SK-N-SH (cell line): ENCODE results near the gene LHFPL4. TPM values are rescaled to one million over a fixed set of nuclear protein-coding genes. Genes with fewer than 3 reads are reported as not detected.

ENCODE experiments used
- CTCF ChIA-PET: fragments of 300-600, 350-600 bp; formaldehyde crosslinking; extraction: SDS; loops from one replicate; lab custom pipeline; 2021; lab: Yijun Ruan, JAX
- POLR2A ChIA-PET: fragments of 350-600 bp; sonication (Branson Sonifier 250); formaldehyde crosslinking; extraction: SDS; loops from one replicate; lab custom pipeline; 2020; ENCODE audit warnings: antibody characterized with exemption, inconsistent platforms; lab: Yijun Ruan, JAX
- DNase-seq: peaks from one replicate; pipeline ENCODE4 v3.0.0; 2012
- H2AFZ ChIP-seq: fragments of 200-600 bp; sonication (generic); 2 replicates; pipeline ENCODE4 v1.8.1; 2016; ENCODE audit warnings: antibody characterized with exemption, mild to moderate bottlenecking, low read depth
- H3F3A ChIP-seq: fragments of 200-600 bp; sonication (generic); replicated peaks from 2 replicates; pipeline ENCODE3; 2016; ENCODE audit warnings: antibody characterized with exemption, mild to moderate bottlenecking; ENCODE audit not compliant: insufficient read depth
- H3K27ac ChIP-seq, 2 experiments: fragments of 200-500 bp in 1 of 2; fragments of 200-600 bp in 1 of 2; sonication (Bioruptor generic) in 1 of 2; sonication (generic), shearing (Covaris generic) in 1 of 2; 2 replicates each; pipeline versions ENCODE4 v1.5.1 to v1.6.1; 2014 to 2016; ENCODE audit warnings: low read depth in 2 of 2, inconsistent platforms in 1 of 2, low read length in 1 of 2, mild to moderate bottlenecking in 1 of 2, mixed read lengths in 1 of 2
- H3K27me3 ChIP-seq: fragments of 200-600 bp; sonication (generic), shearing (Covaris generic); 2 replicates; pipeline ENCODE4 v1.6.1; 2016; ENCODE audit warnings: mixed run types; ENCODE audit not compliant: insufficient read depth
- H3K36me3 ChIP-seq, 2 experiments: fragments of 200-500 bp in 1 of 2; fragments of 200-600 bp in 1 of 2; sonication (Bioruptor generic) in 1 of 2; sonication (generic) in 1 of 2; replicated peaks in 1 of 2; 2 replicates each; pipeline versions ENCODE3 to v1.5.1; 2014 to 2016; ENCODE audit warnings: low read length in 1 of 2, mild to moderate bottlenecking in 1 of 2; ENCODE audit not compliant: insufficient read depth in 2 of 2, control insufficient read depth in 1 of 2
- H3K4me1 ChIP-seq, 2 experiments: fragments of 200-500 bp in 1 of 2; fragments of 200-600 bp in 1 of 2; sonication (Bioruptor generic) in 1 of 2; sonication (generic), shearing (Covaris generic) in 1 of 2; 2 replicates each; pipeline versions ENCODE4 v1.5.1 to v1.6.1; 2014 to 2016; ENCODE audit warnings: low read depth in 1 of 2, low read length in 1 of 2, mixed run types in 1 of 2; ENCODE audit not compliant: insufficient read depth in 2 of 2, control insufficient read depth in 1 of 2
- H3K4me2 ChIP-seq: fragments of 200-600 bp; sonication (generic), shearing (Covaris generic); 2 replicates; pipeline ENCODE4 v1.6.1; 2017; ENCODE audit warnings: mixed run types
- H3K4me3 ChIP-seq, 2 experiments: fragments of 200-500 bp in 1 of 2; fragments of 200-600 bp in 1 of 2; sonication (Bioruptor generic) in 1 of 2; sonication (generic), shearing (Covaris generic) in 1 of 2; 2 replicates each; pipeline versions ENCODE4 v1.5.1 to v1.8.1; 2014 to 2016; ENCODE audit warnings: low read depth in 2 of 2, inconsistent platforms in 1 of 2, low read length in 1 of 2, mild to moderate bottlenecking in 1 of 2, mixed read lengths in 1 of 2, moderate library complexity in 1 of 2
- H3K79me2 ChIP-seq: fragments of 200-600 bp; sonication (generic); 2 replicates; pipeline ENCODE4 v1.8.1; 2017; ENCODE audit warnings: mild to moderate bottlenecking; ENCODE audit not compliant: insufficient read depth
- H3K9ac ChIP-seq: fragments of 200-600 bp; sonication (generic); 2 replicates; pipeline ENCODE4 v1.6.1; 2017; ENCODE audit warnings: mixed run types
- H3K9me2 ChIP-seq: fragments of 200-600 bp; sonication (generic); 2 replicates; pipeline ENCODE4 v1.6.1; 2017; ENCODE audit warnings: mixed run types
- H3K9me3 ChIP-seq: fragments of 200-600 bp; sonication (generic); 2 replicates; pipeline ENCODE4 v1.6.1; 2017; ENCODE audit warnings: mixed run types, mild to moderate bottlenecking, moderate library complexity
- H4K20me1 ChIP-seq: fragments of 200-600 bp; sonication (generic); 2 replicates; pipeline ENCODE4 v1.6.1; 2017; ENCODE audit warnings: mild to moderate bottlenecking, mixed run types; ENCODE audit not compliant: insufficient read depth
- CTCF ChIP-seq: fragments of 200-600 bp; sonication (generic); IDR thresholded peaks from 2 replicates; pipeline ENCODE4 v1.6.1; 2017; ENCODE audit warnings: antibody characterized with exemption, mild to moderate bottlenecking, moderate library complexity
- EZH2phosphoT487 ChIP-seq: fragments of 200-600 bp; sonication (generic); IDR thresholded peaks from 2 replicates; pipeline ENCODE4 v1.6.1; 2017; ENCODE audit warnings: low read depth, mixed run types, mild to moderate bottlenecking, antibody characterized with exemption, moderate library complexity, borderline replicate concordance
- FOXJ3 ChIP-seq: sonication (generic); formaldehyde crosslinking; IDR thresholded peaks from 2 replicates; pipeline ENCODE4 v1.5.1; 2020; ENCODE audit warnings: mild to moderate bottlenecking, missing genetic modification reagents
- JUND ChIP-seq: IDR thresholded peaks from 2 replicates; pipeline ENCODE4 v1.4.0; 2012
- MAX ChIP-seq: IDR thresholded peaks from 2 replicates; pipeline ENCODE4 v1.4.0; 2012; ENCODE audit warnings: low read depth
- MEF2A ChIP-seq: IDR thresholded peaks from 2 replicates; pipeline ENCODE4 v1.4.0; 2012; ENCODE audit warnings: low read depth, borderline replicate concordance
- NFIC ChIP-seq: IDR thresholded peaks from 2 replicates; pipeline ENCODE4 v1.4.0; 2012; ENCODE audit warnings: borderline replicate concordance
- PBX3 ChIP-seq: IDR thresholded peaks from 2 replicates; pipeline ENCODE4; 2012
- POLR2AphosphoS5 ChIP-seq: IDR thresholded peaks from 2 replicates; pipeline ENCODE4 v1.6.1; 2012; ENCODE audit warnings: low read depth, low read length
- RAD21 ChIP-seq: IDR thresholded peaks from 2 replicates; pipeline ENCODE4 v1.6.1; 2012; ENCODE audit warnings: mild to moderate bottlenecking, low read length
- RXRA ChIP-seq: IDR thresholded peaks from 2 replicates; pipeline ENCODE4 v1.4.0; 2012; ENCODE audit warnings: low read depth, mild to moderate bottlenecking, borderline replicate concordance
- SIN3A ChIP-seq: IDR thresholded peaks from 2 replicates; pipeline ENCODE4 v1.6.1; 2012; ENCODE audit warnings: low read depth, mild to moderate bottlenecking, low read length, moderate library complexity, borderline replicate concordance
- SMC3 ChIP-seq: IDR thresholded peaks from 2 replicates; pipeline ENCODE4 v1.6.1; 2012; ENCODE audit warnings: low read depth, low read length, improper control_type of control experiment
- TCF12 ChIP-seq: IDR thresholded peaks from 2 replicates; pipeline ENCODE4 v1.4.0; 2012
- TEAD4 ChIP-seq: IDR thresholded peaks from 2 replicates; pipeline ENCODE4 v1.4.0; 2012; ENCODE audit warnings: mild to moderate bottlenecking, borderline replicate concordance; ENCODE audit not compliant: insufficient read depth
- WGBS: methylation state at CpG from one replicate; pipeline ENCODE4 v1.1.6; 2017; ENCODE audit warnings: low lambda C conversion rate; 5-methylcytosine and 5-hydroxymethylcytosine counted together
- polyA plus RNA-seq, 3 experiments: library from polyadenylated mRNA; depleted of rRNA; stranded (reverse); fragments of >200 nt; gene quantifications; 2 replicates each; pipeline ENCODE4 v1.2.3, GENCODE V29; 2012

Gene LHFPL4
- polyA plus RNA-seq, 1 of the 3 experiments (the other 2 are of a cell fraction): 0.39 TPM

- H3K9me2 ChIP-seq: no peaks in the 10 kb centered on the region
- no peak overlapping the region for H2AFZ ChIP-seq
- no peak for TF ChIP-seq RXRA
- TF ChIP-seq TEAD4: no peak
- TF ChIP-seq MAX: no peak
- no peak for TF ChIP-seq SMC3
- TF ChIP-seq TCF12: no peak
- no peak for TF ChIP-seq EZH2phosphoT487
- TF ChIP-seq POLR2AphosphoS5: no peak
- no peak for TF ChIP-seq MEF2A
- POLR2A ChIA-PET: no interaction called here
- 93% methylated on average over 4 of the region's 5 CpGs for WGBS
- H3K79me2 ChIP-seq: peaks cover 19% of the 10 kb centered on the region; the same call in 1 of the 2 replicates
- H3K4me3 ChIP-seq: no peak overlapping the region
- DNase-seq: no peak
- CTCF ChIA-PET: no interaction called here
- H3K36me3 ChIP-seq: peaks cover 80 to 87% of the 10 kb centered on the region in 2 experiments
- H3F3A ChIP-seq: peaks cover 8% of the 10 kb centered on the region
- no peak overlapping the region for H3K27ac ChIP-seq
- no peaks in the 10 kb centered on the region for H3K27me3 ChIP-seq
- peaks cover 19% of the 10 kb centered on the region; the same call in 1 of the 2 replicates for H4K20me1 ChIP-seq
- H3K4me2 ChIP-seq: no peak overlapping the region
- no peaks in the 10 kb centered on the region for H3K4me1 ChIP-seq
- no peaks in the 10 kb centered on the region for H3K9me3 ChIP-seq
- no peak overlapping the region for H3K9ac ChIP-seq
These were observed 76.7 kb downstream of the LHFPL4 start for GRCh38 chr3:9476935-9477334.

- H3K4me3 ChIP-seq: no peak overlapping the region
- H3K4me2 ChIP-seq: no peak overlapping the region
- peaks cover 90 to 92% of the 10 kb centered on the region in 2 experiments for H3K36me3 ChIP-seq
- TF ChIP-seq TCF12 (no peak), POLR2AphosphoS5 (no peak), NFIC (no peak), FOXJ3 (CRISPR knock-in tag) (no peak), SIN3A (no peak), RAD21 (no peak)
- no peaks in the 10 kb centered on the region for H3K4me1 ChIP-seq
- no peak for DNase-seq
- no peak overlapping the region for H2AFZ ChIP-seq
- CTCF ChIA-PET: no interaction called here
- no peaks in the 10 kb centered on the region for H3K27me3 ChIP-seq
- 100% methylated on average over 5 of the region's 6 CpGs for WGBS
- no peak overlapping the region for H3K27ac ChIP-seq
- peaks cover 14% of the 10 kb centered on the region for H3F3A ChIP-seq
- H3K79me2 ChIP-seq: peaks cover 40% of the 10 kb centered on the region; the same call in 1 of the 2 replicates
- peaks cover 20% of the 10 kb centered on the region; the same call in 1 of the 2 replicates for H4K20me1 ChIP-seq
- no peaks in the 10 kb centered on the region for H3K9me2 ChIP-seq
- no peak overlapping the region for H3K9ac ChIP-seq
- POLR2A ChIA-PET: no interaction called here
- no peaks in the 10 kb centered on the region for H3K9me3 ChIP-seq
These were observed 79.1 kb downstream of the LHFPL4 start for GRCh38 chr3:9474482-9474881.

GRCh38 chr3:9473496-9474065, 80.0 kb downstream of the LHFPL4 start:
- TF ChIP-seq PBX3 (no peak), TCF12 (peak; percentile 31; the same call in 1 of the 2 replicates), JUND (no peak), CTCF (no peak)
- Histone ChIP-seq H2AFZ (no peak overlapping the region), H4K20me1 (peaks cover 26% of the 10 kb centered on the region; the same call in 1 of the 2 replicates), H3K36me3 (peaks cover 90 to 92% of the 10 kb centered on the region in 2 experiments), H3K9me2 (no peaks in the 10 kb centered on the region), H3K9me3 (no peaks in the 10 kb centered on the region), H3K4me3 (no peak overlapping the region), H3K4me2 (no peak overlapping the region), H3K27me3 (no peaks in the 10 kb centered on the region), H3K27ac (no peak overlapping the region), H3F3A (peaks cover 11% of the 10 kb centered on the region), H3K4me1 (no peaks in the 10 kb centered on the region), H3K79me2 (peaks cover 49% of the 10 kb centered on the region; the same call in 1 of the 2 replicates), H3K9ac (no peak overlapping the region)
- ChIA-PET POLR2A (no interaction called here), CTCF (interaction anchor here (0.7 to 1.6 kb wide), 2 partner anchors 30 to 506 kb away, joined by 3 to 8 read pairs; no protein-coding TSS in a partner anchor)
- DNase-seq: no peak
